HEK293T (cell line): ENCODE results near the gene MICAL2.

Experiments
- ARNT ChIP-seq: fragments of 450-650 bp; IDR thresholded peaks from 2 replicates; pipeline ENCODE4 v1.6.1; 2017; ENCODE audit warnings: mild to moderate bottlenecking
- BHLHE40 ChIP-seq: fragments of 450-650 bp; IDR thresholded peaks from 2 replicates; pipeline ENCODE4 v1.6.1; 2016; ENCODE audit warnings: mild to moderate bottlenecking, moderate library complexity, borderline replicate concordance
- CTBP1 ChIP-seq: fragments of 450-650 bp; IDR thresholded peaks from 2 replicates; pipeline ENCODE4 v1.6.1; 2016; ENCODE audit warnings: borderline replicate concordance
- ELF4 ChIP-seq: fragments of 450-650 bp; IDR thresholded peaks from 2 replicates; pipeline ENCODE4 v1.6.1; 2017; ENCODE audit warnings: antibody characterized with exemption
- FOXA1 ChIP-seq: fragments of 450-650 bp; IDR thresholded peaks from 2 replicates; pipeline ENCODE4 v1.6.1; 2016; ENCODE audit warnings: mild to moderate bottlenecking
- FOXK2 ChIP-seq: fragments of 450-650 bp; IDR thresholded peaks from 2 replicates; pipeline ENCODE4 v1.6.1; 2016; ENCODE audit warnings: mild to moderate bottlenecking
- FOXM1 ChIP-seq: fragments of 450-650 bp; IDR thresholded peaks from 2 replicates; pipeline ENCODE4 v1.6.1; 2017; ENCODE audit warnings: mild to moderate bottlenecking, borderline replicate concordance
- HDGF ChIP-seq: fragments of 450-650 bp; IDR thresholded peaks from 2 replicates; pipeline ENCODE4 v1.6.1; 2017; ENCODE audit warnings: antibody characterized with exemption, borderline replicate concordance
- SP1 ChIP-seq: fragments of 450-650 bp; IDR thresholded peaks from 2 replicates; pipeline ENCODE4 v1.6.1; 2017
- SUZ12 ChIP-seq: fragments of 450-650 bp; IDR thresholded peaks from 2 replicates; pipeline ENCODE4 v1.6.1; 2016; ENCODE audit warnings: mild to moderate bottlenecking
- TARDBP ChIP-seq: fragments of 450-650 bp; IDR thresholded peaks from 2 replicates; pipeline ENCODE4 v1.6.1; 2016
- TF ChIP-seq, protein P1 (sequence below): fragments of 450-650 bp; IDR thresholded peaks from 2 replicates; pipeline ENCODE4 v1.6.1; 2016

DNA sequence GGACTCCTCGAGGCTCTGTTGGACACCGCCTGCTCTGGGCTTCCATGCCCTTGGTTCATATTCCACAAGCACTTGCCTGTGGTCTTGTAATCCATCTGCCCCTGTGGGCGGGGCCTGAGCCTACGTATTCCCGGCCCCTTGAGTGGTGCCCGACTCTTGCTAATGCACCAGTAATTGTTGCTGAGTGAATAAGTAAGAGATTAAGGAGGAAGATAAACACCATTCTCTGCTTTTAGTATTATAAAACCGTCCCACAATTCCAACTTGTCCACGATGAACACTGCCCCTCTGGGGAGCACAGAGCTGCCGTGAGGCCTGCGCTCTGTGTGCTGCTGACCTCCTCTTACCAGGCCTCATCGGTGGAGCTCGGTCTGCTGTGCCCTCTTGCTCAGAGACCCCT, 50.3 kb downstream of the MICAL2 start:
- TF ChIP-seq FOXM1 (no peak), ARNT (no peak), ELF4 (no peak), SUZ12 (no peak), CTBP1 (no peak), SP1 (no peak), TARDBP (no peak), HDGF (no peak), FOXK2 (no peak), FOXA1 (no peak), BHLHE40 (no peak)
- TF ChIP-seq, protein P1, sequence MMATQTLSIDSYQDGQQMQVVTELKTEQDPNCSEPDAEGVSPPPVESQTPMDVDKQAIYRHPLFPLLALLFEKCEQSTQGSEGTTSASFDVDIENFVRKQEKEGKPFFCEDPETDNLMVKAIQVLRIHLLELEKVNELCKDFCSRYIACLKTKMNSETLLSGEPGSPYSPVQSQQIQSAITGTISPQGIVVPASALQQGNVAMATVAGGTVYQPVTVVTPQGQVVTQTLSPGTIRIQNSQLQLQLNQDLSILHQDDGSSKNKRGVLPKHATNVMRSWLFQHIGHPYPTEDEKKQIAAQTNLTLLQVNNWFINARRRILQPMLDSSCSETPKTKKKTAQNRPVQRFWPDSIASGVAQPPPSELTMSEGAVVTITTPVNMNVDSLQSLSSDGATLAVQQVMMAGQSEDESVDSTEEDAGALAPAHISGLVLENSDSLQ = no peak
